Left ventricle myocardium superior (tissue), 1 donor: ENCODE data around the gene B4GALT1. TPM values are rescaled to one million over a fixed set of nuclear protein-coding genes. Genes with fewer than 3 reads are reported as not detected.

ENCODE experiments used
- ATAC-seq: fragments of 200-7000 bp; cut with Tn5 transposase; one replicate; pipeline ENCODE4 v1.9.1; 2020; ENCODE audit warnings: mild to moderate bottlenecking, moderate library complexity
- DNase-seq: peaks from one replicate; pipeline ENCODE4 v3.0.0-alpha.2; 2020
- intact Hi-C: fragments of 100-400 bp; cut with micrococcal nuclease; formaldehyde crosslinking; loops from one replicate; pipeline ENCODE4 v1.11.0; 2022
- long read RNA-seq: library from polyadenylated mRNA; unstranded; transcript quantifications from one replicate; pipeline ENCODE4 v2.0.0, GENCODE V29; 2021
- total RNA-seq: library from RNA; stranded (reverse); fragmentation: NEBNext Ultra II Directional; extraction: Animal tissue kit (Norgen Biotek cat#: 25700); gene quantifications from one replicate; pipeline ENCODE4 v1.2.1, GENCODE V29; 2021
- donor health status: DM: no; HTN: yes; CAD: no; lungs with severe emphysema.

The B4GALT1 gene
- total RNA-seq: 42.5 TPM
- long read RNA-seq, partial matches to known transcripts: 1 of 19 reads
- long read RNA-seq, other reads (novel, unspliced or antisense): 18 of 19 reads

- intact Hi-C loops: loop anchor here (10.0 kb wide), 1 partner anchor 83 kb away; no protein-coding TSS in a partner anchor
- ATAC-seq: peak; percentile 77
Measured at GRCh38 chr9:33167084-33167971, at the start of gene B4GALT1. Gene B4GALT1, minus strand, starts transcription at chr9:33167336. Its CDS starts 167 bp downstream, at chr9:33167169.

GRCh38 chr9:33211695-33212393, 44.7 kb upstream of the B4GALT1 start:
- DNase-seq: no peak
- peak; percentile 27 for ATAC-seq
- intact Hi-C loops: no loop called here

More at GRCh38 chr9:33167084-33167971, at the start of gene B4GALT1:
- peak; percentile 98 for DNase-seq

- intact Hi-C loops: no loop called here
- peak; percentile 58 for ATAC-seq
- DNase-seq: no peak
Measured at GRCh38 chr9:33210006-33210715, 43.0 kb upstream of the B4GALT1 start.

- DNase-seq (no peak), ATAC-seq (no peak)
- intact Hi-C loops: no loop called here
Measured at GRCh38 chr9:33209394-33209793, 42.3 kb upstream of the B4GALT1 start.

GRCh38 chr9:33202552-33203201, 35.5 kb upstream of the B4GALT1 start:
- ATAC-seq (peak; percentile 83), DNase-seq (peak; percentile 77)
- intact Hi-C loops: no loop called here

- intact Hi-C loops: no loop called here
- ATAC-seq (peak; percentile 1), DNase-seq (no peak)
Measured at GRCh38 chr9:33202018-33202417, 34.9 kb upstream of the B4GALT1 start.

GRCh38 chr9:33198165-33198564, 31.0 kb upstream of the B4GALT1 start:
- DNase-seq (peak; percentile 77), ATAC-seq (peak; percentile 83)
- intact Hi-C loops: no loop called here

- ATAC-seq (peak; percentile 88), DNase-seq (peak; percentile 44)
- intact Hi-C loops: no loop called here
Measured at GRCh38 chr9:33197279-33198152, 30.4 kb upstream of the B4GALT1 start.

- ATAC-seq: no peak
- intact Hi-C loops: no loop called here
- no peak for DNase-seq
Measured at GRCh38 chr9:33196736-33197135, 29.6 kb upstream of the B4GALT1 start.

- intact Hi-C loops: no loop called here
- DNase-seq (no peak), ATAC-seq (no peak)
Measured at GRCh38 chr9:33193818-33194217, 26.7 kb upstream of the B4GALT1 start.

- intact Hi-C loops: no loop called here
- DNase-seq: no peak
- no peak for ATAC-seq
Measured at GRCh38 chr9:33192493-33193255, 25.5 kb upstream of the B4GALT1 start.

- intact Hi-C loops: no loop called here
- ATAC-seq (no peak), DNase-seq (no peak)
Measured at GRCh38 chr9:33190021-33190705, 23.0 kb upstream of the B4GALT1 start.

GRCh38 chr9:33189331-33189791, 22.2 kb upstream of the B4GALT1 start:
- intact Hi-C loops: no loop called here
- DNase-seq: no peak
- no peak for ATAC-seq

GRCh38 chr9:33188711-33189110, 21.6 kb upstream of the B4GALT1 start:
- ATAC-seq (no peak), DNase-seq (no peak)
- intact Hi-C loops: no loop called here

GRCh38 chr9:33187519-33188218, 20.5 kb upstream of the B4GALT1 start:
- intact Hi-C loops: no loop called here
- peak; percentile 91 for ATAC-seq
- DNase-seq: peak; percentile 77
